Activated T-helper 1 cell treated with anti-CD3 and anti-CD28 coated beads, Interleukin-2, amount 50 U/mL, for 16 hours (primary cell): ENCODE data around the gene IGFL1.
"Not testable (repeated sequence)": the region's sequence is repeated elsewhere in the genome, so short reads cannot be mapped to it uniquely, and the experiment has no call there.

Experiments used
- DNase-seq, 2 donors: peaks; one replicate each; pipeline ENCODE4 v3.0.0-alpha.2; 2020; ENCODE audit warnings: low read depth in 1 of 2, low spot score in 1 of 2

IGFL1 gene

DNA sequence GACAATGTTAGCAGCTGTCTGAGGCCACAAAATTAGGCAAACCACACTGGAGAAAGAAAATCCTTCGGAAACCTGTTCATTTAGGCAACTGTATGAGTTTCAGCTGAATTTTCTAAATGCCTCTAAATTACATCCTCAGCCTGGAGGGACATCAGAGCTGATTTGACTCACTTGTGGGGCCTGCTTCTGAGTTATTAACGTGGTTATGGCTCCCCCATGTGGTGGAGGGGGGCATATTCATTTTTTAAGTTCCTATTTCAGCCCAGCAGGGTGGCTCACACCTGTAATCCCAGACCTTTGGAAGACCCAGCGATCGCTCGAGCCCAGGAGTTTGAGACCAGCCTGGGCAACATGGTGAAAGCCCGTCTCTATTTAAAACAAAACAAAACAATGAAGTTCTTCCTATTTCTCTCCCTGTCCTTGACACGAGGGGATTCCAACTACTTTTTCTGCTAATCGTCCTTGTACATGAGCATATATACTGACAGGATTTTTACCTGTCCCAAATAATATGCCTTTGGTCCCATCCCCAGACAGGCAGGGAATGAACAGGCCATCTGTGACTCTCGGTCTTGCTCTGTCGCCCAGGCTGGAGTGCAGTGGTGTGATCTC is 35.8 kb downstream of the IGFL1 start:
- peak; percentile 20 to 46 for DNase-seq

DNA sequence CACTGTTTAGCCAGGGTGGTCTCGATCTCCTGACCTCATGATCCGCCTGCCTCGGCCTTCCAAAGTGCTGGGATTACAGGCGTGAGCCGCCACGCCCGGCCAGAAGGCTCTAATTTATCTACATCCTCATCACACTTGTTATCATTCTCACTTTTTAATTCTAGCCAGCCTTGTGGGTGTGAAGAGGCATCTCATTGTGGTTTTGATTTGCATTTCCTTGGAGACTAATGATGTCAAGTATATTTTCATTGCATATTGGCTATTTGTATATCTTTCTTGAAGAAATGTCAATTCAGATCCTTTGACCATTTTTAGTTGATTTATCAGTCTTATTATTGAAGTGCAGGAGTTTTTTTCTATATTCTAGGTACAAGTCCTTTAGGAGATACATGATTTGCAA is 39.6 kb downstream of the IGFL1 start:
- no peak for DNase-seq

DNA sequence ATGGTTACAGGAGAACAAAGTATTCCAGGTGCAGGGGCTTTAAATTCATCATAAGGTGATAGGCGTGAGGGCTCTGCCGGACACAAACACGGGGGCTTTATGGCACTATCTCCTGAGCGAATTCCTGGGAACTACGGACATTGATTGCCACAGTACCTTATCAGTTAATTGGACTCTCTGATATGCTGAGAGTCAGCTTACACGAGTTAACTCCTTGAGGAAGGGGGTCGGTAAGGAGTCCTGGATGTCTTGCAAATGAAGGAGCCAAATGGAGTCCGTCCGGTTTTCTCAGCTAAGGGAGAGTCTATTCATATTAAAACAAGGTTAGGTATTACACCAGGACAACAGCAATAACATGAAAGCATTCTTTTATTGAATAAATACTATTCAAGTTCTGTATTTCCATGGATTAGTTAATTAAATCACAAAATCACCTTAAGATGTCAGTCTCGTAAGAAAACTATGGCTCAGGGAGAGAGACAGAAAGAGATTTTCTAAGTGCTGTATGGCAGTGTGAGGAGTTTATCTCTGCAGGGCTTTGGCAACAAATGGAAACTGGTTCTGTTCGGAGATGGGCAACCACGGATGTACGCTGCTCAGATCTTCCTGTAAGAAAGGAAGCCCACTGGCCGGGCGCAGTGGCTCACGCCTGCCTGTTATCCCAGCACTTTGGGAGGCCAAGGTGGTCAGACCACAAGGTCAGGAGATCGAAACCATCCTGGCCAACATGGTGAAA is 41.1 kb downstream of the IGFL1 start:
- DNase-seq: no peak

DNA sequence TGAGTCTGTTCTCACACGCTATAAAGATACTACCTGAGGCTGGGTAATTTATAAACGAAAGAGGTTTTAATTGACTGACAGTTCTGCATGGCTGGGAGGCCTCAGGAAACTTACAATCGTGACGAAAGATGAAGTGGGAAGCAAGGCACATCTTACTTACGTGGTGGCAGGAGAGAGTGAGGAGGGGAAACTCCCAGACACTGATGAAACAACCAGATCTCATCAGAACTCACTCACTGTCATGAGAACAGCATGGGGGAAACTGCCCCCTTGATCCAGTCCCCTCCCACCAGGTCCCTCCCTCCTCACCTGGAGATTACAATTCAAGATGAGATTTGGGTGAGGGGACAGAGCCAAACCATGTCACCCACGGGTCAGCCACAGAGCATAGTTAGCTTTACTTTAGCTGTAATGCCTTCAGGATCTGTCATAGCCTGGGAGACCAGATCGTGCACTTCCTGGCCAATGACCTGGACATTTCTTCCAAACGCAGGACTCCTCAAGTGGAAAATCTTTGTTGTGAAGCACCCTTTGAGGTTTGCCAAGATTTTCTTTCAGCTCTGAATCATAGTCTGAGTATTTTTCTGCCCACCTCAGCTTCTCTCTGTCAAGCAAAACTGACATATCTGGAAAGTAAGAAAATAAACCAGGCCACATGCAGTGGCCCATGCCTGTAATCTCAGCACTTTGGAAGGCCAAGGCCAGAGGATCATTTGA is 42.1 kb downstream of the IGFL1 start:
- no peak for DNase-seq

DNA sequence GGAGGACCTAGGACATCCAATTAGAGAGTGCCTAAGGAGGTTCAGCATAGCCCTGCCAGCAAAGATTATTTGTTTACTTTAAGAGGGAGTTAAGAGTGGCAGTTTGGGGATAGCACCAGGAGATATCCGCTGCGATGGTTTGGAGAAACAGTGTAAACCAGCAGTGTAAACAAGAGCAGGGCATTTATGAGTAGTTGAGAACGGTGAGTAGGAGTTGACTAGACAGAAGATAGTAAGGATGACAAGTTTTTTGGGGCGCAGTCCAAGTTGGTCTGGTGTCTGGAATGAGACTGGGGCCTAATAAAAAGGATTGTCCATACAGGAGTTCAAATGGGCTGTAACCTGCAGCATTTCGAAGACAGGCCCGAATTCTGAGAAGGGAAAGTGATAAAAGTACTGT is 44.4 kb downstream of the IGFL1 start:
- DNase-seq: not testable (repeated sequence)

DNA sequence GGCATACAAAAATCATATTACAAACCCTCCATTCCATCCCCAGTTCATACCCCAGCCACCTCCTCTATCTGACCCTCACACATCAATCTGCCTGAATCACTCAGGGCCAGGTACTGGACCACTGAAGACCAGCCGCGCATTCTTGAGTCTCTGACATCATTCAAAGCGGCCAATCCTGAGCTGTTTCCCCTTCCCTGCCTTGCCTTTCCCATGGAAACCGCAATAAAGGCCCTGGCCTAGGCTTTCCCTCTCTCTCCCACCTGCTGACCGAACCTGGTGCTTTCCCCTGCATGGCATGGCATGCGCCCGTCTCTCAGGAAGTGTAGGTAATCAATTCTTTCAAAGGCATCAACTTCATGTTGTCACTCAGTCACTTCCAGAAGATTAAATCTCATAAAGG is 49.6 kb downstream of the IGFL1 start:
- no peak for DNase-seq
